KOPT-K1 (cell line): Measurements from ENCODE around the gene PCDHGB6.
"Not testable (repeated sequence)": the region's sequence is repeated elsewhere in the genome, so short reads cannot be mapped to it uniquely, and the experiment has no call there.

Experiments
- H3K27ac ChIP-seq: fragments of 200-600 bp; sonication (generic); 2 replicates; pipeline ENCODE4 v1.5.1; 2016; ENCODE audit warnings: antibody characterized with exemption, mild to moderate bottlenecking, low read depth, low read length; ENCODE audit not compliant: poor library complexity, severe bottlenecking
- H3K36me3 ChIP-seq: fragments of 200-600 bp; sonication (generic); 2 replicates; pipeline ENCODE4 v1.5.1; 2017; ENCODE audit warnings: antibody characterized with exemption, mild to moderate bottlenecking, low read length, moderate library complexity; ENCODE audit not compliant: insufficient read depth
- H3K9me3 ChIP-seq: fragments of 200-600 bp; sonication (generic); 2 replicates; pipeline ENCODE4 v1.5.1; 2017; ENCODE audit warnings: antibody characterized with exemption, low read length, mild to moderate bottlenecking; ENCODE audit not compliant: insufficient read depth, poor library complexity, severe bottlenecking

Gene PCDHGB6

GRCh38 chr5:141407790-141408505 is at the start of gene PCDHGB6:
Gene PCDHGB6 (plus strand): TSS chr5:141408021. CDS start chr5:141408203, 182 bp downstream.
- not testable (repeated sequence) for H3K9me3 ChIP-seq, H3K36me3 ChIP-seq, H3K27ac ChIP-seq

GRCh38 chr5:141359790-141360426 is 47.9 kb upstream of the PCDHGB6 start, which contains the start of gene PCDHGB2:
Gene PCDHGB2 (plus strand): TSS chr5:141359994. CDS start chr5:141360136, 142 bp downstream.
- H3K36me3 ChIP-seq, result no peaks in the 10 kb centered on the region
- H3K9me3 ChIP-seq, result peaks cover 31% of the 10 kb centered on the region
- no peak within 1 kb of the TSS for H3K27ac ChIP-seq

GRCh38 chr5:141360685-141361084 is 47.1 kb upstream of the PCDHGB6 start:
- Histone ChIP-seq H3K9me3 (peaks cover 39% of the 10 kb centered on the region), H3K27ac (no peak overlapping the region), H3K36me3 (no peaks in the 10 kb centered on the region)

- H3K27ac ChIP-seq, result no peak overlapping the region
- H3K36me3 ChIP-seq, result no peaks in the 10 kb centered on the region
- H3K9me3 ChIP-seq, result peaks cover 47% of the 10 kb centered on the region
These were observed 45.1 kb upstream of the PCDHGB6 start for GRCh38 chr5:141362719-141363118.

- Histone ChIP-seq H3K9me3 (peaks cover 47% of the 10 kb centered on the region), H3K36me3 (no peaks in the 10 kb centered on the region)
These were observed 43.7 kb upstream of the PCDHGB6 start, which contains the start of gene PCDHGA5 for GRCh38 chr5:141363952-141364660. Gene PCDHGA5 (plus strand): TSS chr5:141364162. CDS start chr5:141364331, 169 bp downstream.

GRCh38 chr5:141366016-141366896 is 41.6 kb upstream of the PCDHGB6 start:
- Histone ChIP-seq H3K36me3 (no peaks in the 10 kb centered on the region), H3K27ac (no peak overlapping the region), H3K9me3 (peaks cover 50% of the 10 kb centered on the region)

More at GRCh38 chr5:141363952-141364660, 43.7 kb upstream of the PCDHGB6 start, which contains the start of gene PCDHGA5:
- H3K27ac ChIP-seq, result no peak within 1 kb of the TSS

GRCh38 chr5:141369994-141370848 is 37.6 kb upstream of the PCDHGB6 start, which contains the start of gene PCDHGB3:
Gene PCDHGB3 (plus strand): TSS chr5:141370242. CDS start chr5:141370395, 153 bp downstream.
- no peaks in the 10 kb centered on the region for H3K36me3 ChIP-seq
- no peak within 1 kb of the TSS for H3K27ac ChIP-seq
- peaks cover 39% of the 10 kb centered on the region for H3K9me3 ChIP-seq

- Histone ChIP-seq H3K27ac (no peak overlapping the region), H3K9me3 (peaks cover 36% of the 10 kb centered on the region), H3K36me3 (no peaks in the 10 kb centered on the region)
These were observed 36.0 kb upstream of the PCDHGB6 start for GRCh38 chr5:141371572-141372475.

GRCh38 chr5:141373673-141374317 is 34.0 kb upstream of the PCDHGB6 start, which contains the start of gene PCDHGA6:
Gene PCDHGA6 (plus strand): TSS chr5:141373891. CDS start chr5:141374084, 193 bp downstream.
- no peaks in the 10 kb centered on the region for H3K36me3 ChIP-seq
- peaks cover 36% of the 10 kb centered on the region for H3K9me3 ChIP-seq
- H3K27ac ChIP-seq, result no peak within 1 kb of the TSS

GRCh38 chr5:141374627-141375026 is 33.2 kb upstream of the PCDHGB6 start:
- Histone ChIP-seq H3K36me3 (no peaks in the 10 kb centered on the region), H3K9me3 (peaks cover 36% of the 10 kb centered on the region), H3K27ac (no peak overlapping the region)

GRCh38 chr5:141375444-141376155 is 32.2 kb upstream of the PCDHGB6 start:
- peaks cover 30% of the 10 kb centered on the region for H3K9me3 ChIP-seq
- H3K36me3 ChIP-seq, H3K27ac ChIP-seq: not testable (repeated sequence)
